ENCODE results near the gene CHMP4A. TPM values are rescaled to one million over a fixed set of nuclear protein-coding genes. Genes with fewer than 3 reads are reported as not detected.
"Not testable (repeated sequence)": the region's sequence is repeated elsewhere in the genome, so short reads cannot be mapped to it uniquely, and the experiment has no call there.

CHMP4A gene
- polyA plus RNA-seq, 5 donors: 53.9 to 67.6 (median 62.3) TPM

DNA sequence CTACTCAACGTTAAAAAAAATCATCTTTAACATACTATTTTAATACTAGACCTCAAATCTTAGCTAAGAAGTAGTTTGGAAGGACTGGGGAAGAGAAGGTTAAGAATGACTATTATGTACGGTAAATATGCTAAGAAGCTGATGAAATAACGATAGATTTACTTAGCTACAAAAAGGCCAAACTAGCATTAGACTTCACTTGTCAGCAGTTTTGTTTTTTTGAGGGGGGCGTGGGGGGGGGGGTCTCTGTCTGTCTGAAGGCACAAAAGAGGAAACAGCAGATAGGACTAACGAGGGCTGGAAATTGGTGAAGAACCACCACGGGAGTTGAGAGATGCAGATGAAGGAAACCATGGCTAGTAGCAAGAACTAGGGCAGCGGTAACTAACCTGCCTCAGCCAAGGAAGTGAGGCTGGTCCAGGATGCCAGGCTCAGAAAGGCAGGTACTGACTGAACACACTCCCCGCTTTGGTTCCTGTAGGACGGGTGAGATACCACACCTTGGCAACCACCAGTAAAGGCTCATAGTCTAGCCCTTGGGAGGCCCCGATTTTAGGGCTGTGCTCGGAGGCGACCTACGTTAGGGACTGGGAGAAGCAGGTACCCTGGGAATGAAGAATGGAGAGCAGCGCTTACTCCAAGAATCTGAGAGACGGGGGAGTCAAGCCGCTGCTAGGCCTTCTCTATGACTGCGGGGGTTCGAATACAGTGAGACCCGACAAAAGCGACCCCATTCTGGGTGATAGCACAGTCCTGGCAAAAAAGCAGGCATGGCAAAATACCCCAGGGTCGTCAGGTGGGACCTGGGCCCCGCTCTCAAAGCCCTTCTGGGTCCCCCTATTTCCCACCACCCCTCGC lies 18.2 kb upstream of the CHMP4A start:
- no peak for DNase-seq

DNA sequence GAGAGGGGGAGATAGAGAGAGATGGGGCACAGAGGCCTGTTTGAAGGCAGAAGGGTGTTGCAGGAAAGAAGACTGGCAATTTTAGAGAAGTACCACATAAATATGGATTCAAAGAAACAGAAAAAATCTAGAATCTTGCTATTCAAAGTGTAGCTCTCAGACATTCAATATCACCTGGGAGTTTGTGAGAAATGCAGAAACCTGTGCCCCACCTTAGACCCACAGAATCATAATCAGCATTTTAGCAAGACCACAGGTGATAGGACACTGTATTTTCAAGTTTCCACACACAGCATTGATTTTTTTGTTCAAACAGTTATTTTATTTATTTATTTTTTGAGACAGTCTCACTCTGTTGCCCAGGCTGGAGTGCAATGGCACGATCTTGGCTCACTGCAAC lies 15.6 kb upstream of the CHMP4A start:
- DNase-seq: no peak

DNA sequence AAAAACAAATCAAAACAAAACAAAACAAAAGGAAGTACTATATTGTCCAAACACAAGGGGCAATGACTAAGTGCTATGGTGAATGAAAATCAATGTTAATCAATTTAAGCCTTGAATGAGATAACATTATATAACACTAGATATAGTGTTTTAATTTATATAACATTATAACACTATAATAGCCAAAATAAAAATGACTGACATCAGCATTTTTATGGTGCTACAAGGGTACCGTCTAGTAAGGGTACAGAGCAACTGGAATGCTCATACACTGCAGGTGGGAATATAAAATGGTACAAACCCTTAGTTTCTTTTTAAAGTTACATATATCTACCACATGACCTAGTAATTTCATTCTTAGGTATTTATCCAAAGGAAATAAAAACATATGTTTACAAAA lies 13.2 kb upstream of the CHMP4A start:
- DNase-seq: no peak

DNA sequence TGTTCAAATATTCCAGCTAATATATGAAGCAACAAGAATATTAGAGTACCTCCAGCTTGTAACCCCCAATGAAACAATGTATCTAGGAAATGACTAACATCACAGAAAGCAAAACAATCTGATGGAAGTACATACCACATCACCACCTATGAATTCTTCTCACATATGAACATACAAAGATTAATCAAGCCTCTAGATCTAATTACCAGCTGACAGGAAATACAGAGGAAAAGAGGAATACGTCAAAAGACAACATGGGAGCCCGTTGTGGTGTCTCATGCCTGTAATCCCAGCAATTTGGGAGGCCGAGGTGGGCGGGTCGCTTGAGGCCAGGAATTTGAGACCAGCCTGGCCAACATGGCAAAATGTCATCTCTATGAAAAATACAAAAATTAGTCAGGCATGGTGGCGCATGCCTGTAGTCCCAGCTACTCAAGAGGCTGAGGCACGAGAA lies 11.4 kb upstream of the CHMP4A start:
- no peak for DNase-seq

DNA sequence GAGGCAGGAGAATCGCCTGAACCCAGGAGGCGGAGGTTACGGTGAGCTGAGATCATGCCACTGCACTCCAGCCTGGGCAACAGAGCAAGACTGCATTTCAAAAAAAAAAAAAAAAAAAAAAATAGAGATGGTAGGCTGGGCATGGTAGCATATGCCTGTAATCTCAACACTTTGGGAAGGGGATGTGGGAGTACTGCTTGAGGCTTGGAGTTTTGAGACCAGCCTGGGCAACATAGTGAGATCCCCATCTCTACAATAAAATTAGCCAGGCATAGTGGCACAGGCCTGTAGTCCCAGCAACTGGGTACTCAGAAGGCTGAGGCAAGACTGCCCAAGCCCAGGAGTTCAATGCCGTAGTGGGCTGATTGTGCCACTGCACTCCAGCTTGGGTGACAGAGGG lies 9.7 kb upstream of the CHMP4A start:
- not testable (repeated sequence) for DNase-seq

DNA sequence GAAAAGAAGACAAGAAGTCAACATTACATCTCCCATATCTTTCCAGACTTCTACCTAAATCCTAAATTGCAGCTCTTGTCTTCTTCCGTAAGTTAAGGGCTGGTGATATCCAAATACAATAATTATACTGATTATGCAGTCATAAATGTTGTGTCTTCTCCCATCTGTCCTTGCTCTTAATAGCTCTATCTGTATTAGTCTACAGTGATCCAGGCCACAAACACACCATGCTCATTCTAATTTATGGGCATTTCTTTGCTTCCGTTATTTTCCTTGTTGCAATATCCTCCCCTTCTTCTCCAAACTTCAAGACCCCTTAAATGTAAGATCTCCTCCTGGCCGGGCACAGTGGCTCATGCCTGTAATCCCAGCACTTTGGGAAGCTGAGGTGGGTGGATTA lies 6.2 kb upstream of the CHMP4A start:
- DNase-seq: no peak

DNA sequence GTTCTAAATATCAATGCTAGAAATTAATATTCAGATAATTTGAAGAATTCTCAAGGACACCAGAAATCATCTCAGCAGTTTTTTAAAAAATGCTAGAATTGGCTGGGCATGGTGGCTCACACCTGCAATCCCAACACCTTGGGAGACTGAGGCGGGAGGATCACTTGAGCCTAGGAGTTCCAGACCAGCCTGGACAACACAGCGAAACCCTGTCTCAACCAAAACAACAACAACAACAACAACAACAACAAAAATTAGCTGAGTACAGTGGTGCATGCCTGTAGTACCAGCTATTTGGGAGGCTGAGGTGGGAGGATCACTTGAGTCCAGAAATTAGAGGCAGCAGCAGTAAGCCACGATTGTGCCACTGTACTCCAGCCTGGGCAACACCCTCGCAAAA lies 5.8 kb upstream of the CHMP4A start:
- DNase-seq: no peak

DNA sequence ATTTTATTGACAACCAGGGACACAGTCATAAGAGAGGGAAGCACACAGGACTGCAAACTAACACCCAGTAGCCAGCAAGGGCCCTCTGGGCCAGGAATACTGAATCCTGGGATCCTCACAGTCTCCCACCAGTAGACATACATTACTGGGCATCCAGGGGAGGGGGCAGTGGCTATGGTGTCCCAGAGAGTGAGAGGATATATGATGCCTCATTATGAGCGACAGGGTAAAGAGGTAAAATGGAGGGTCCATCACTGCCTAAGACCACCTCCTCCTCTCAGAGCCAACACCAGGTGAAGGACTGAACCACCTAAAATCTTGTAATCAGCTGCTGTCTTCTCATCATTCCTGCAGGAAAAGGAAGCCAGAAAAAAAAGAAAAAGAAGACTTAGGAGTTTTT lies 3.6 kb upstream of the CHMP4A start:
- DNase-seq: not testable (repeated sequence)

DNA sequence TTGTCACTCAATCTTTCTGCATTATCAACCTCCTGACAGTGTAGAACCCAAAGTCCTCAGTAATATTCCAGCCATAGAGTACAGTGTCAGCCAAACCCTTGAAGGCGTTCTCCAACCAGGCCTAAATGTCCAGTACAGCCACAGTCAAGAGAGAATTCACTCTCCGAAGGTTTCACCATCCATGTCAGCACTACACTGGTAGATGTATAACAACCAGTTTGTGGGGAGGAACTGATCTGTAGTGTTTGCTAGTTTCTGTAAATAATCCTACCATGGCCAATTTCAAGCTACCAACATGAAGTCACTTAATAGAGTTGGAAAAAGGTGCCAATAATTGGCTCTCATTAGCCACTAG lies 3.0 kb upstream of the CHMP4A start:
- DNase-seq: no peak

DNA sequence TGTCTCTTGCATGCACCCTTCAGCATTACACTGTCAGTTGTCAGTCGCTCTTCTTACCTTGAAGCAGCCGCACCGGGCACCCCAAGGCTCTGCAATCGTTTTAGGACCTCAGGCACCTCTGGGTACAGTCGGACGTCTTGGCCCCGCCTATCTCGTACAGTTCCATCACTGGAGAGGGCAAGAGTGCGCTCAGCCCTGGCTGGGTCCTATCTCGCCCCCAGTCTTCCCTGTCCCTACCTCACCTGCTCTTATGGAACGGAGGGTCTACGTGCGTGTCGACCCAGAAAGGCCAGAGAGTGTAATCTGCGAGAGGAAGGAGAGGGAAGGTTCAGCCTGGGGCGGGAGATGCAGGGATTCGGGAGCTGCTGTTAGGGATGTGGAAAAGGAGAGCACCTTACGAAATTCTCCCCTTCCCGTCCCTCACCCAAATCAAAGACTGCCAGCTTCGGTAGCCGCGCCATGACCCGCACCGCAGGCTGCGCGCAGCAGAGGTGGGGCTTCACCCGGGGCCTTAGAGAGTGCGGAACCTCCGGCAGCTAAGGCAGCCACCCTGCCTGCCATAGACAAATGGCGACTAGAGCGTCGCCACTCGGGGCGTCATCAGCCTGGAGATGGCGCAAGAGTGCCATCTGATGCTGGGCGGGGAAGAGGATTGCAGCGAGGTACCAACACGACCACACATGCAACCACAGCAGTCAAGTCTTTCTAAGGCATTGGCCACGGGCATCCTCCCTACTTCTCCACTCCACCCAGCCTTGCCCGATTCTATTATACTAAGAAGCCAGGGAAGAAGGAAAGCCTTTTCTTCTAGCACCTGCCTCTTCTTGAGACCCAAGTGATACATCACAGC lies 2.4 kb upstream of the CHMP4A start, which contains the start of gene MDP1:
Gene MDP1, minus strand, starts transcription at position 572 of the 850 bp plus-strand sequence. Its CDS starts 111 bp downstream, at position 461.
- peak; percentile 86 to 88 for DNase-seq

DNA sequence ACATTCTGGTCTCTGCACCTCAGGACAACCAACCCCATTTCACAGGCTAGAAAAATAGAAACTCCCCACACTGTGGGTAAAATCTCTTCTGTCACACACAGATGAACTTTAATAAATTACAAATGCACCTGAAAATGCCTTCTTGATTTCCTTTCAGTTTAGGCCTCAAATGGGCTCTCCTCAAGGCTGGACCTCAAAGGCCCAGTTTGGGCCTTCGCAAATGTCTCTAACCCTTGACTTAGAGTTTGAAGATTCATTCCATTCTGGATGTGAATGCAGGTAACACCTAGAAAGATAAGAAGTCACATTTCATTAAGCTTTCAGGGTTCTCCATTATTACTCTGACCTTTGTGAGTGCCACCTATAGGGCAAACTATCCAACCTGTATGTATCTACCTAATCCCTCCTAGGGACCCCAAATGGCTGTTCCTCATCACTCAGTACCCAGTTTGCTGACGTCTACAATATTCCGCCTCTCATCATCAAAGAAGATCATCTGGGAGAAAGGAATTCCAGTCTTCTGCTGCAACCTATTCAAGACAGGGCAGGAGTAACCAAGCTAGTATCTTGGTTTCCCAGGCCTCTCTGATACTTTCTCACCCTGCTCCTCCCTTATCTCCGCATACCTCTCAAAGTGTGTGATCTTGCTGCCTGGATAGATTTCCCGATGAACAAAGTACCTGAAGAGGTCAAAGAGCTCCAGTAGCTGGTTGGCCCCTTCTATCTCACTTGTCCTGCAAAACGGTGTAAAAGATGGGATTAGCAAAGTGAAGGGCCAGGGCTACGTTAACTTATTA lies 776 bp upstream of the CHMP4A start:
- DNase-seq: no peak

DNA sequence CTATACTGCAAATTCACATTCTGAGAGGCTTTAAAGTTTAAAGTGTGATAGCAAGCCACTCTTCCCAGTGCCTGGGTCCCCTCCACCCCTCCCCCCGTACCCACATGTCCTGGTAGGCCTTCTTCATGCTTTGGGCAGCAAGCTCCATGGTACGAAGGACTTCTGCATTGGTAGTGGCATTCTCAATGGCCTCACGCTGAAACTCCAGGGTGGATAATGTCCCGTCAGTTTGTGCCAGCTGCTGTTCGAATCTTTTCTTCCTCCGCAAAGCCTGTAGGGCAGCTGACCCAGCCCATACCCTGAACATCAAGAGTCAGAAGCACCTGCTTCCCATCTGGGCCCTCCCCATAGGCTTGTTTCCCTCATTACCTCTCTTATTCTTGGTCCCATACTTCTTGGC lies 2.0 kb downstream of the CHMP4A start:
- DNase-seq: no peak

DNA sequence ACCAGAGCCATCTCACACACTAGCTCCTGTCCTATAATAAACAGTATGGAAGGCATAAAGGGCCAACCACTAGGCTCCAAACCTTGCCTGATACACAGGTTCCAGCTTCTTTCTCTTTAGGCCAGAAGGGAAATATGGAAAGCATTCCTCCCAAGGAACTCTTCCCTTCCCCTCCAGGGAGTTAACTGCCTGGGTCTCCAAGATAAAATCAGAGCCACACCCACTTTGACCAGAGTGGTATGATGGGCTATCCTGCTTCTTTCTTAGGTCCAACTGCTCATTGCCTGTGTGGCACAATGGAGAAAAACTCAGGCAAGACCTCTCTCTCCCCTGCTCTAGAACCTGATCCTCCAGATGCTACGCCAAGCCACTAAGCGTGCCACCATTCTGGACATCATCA lies 5.7 kb downstream of the CHMP4A start:
- no peak for DNase-seq

DNA sequence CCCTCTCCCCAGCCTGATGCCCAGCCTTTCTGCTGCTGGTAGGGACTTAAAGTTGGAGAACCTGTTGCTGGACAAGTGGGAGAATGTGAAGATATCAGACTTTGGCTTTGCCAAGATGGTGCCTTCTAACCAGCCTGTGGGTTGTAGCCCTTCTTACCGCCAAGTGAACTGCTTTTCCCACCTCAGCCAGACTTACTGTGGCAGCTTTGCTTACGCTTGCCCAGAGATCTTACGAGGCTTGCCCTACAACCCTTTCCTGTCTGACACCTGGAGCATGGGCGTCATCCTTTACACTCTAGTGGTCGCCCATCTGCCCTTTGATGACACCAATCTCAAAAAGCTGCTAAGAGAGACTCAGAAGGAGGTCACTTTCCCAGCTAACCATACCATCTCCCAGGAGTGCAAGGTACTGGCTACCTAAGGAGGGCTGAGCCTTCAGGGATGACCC lies 6.2 kb downstream of the CHMP4A start:
- no peak for DNase-seq

DNA sequence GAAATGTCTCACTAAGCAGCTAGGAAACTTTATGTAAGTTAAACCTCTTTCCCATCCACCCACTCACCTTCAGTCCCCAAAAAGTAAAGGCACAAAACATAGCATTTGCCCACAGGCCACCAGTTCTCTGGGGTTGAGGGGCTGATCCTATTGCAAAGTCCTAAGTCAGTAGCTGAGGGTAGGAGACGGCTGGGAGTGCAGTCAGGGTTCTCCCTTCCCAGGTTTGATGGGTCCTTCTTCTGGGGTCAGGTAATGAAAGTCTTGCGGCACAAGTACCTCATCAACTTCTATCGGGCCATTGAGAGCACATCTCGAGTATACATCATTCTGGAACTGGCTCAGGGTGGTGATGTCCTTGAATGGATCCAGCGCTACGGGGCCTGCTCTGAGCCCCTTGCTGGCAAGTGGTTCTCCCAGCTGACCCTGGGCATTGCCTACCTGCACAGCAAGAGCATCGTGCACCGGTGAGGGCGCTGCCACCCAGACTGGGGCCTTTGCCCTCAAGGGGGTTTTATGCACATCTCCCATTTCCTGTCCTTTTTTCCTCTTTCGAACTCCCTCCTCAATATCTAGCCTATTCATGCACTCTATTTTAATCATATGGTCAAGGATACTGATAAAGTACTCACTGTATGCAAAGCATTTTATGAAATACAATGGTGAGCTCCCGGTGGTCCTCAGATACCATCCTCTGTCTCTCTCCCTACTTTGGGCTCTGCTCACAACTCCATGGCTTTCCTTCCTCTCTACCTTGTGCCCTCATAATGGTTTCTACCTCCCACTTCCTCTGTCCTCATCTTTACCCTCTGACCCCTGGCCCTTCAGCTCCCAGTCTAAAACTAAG lies 6.8 kb downstream of the CHMP4A start:
- no peak for DNase-seq

DNA sequence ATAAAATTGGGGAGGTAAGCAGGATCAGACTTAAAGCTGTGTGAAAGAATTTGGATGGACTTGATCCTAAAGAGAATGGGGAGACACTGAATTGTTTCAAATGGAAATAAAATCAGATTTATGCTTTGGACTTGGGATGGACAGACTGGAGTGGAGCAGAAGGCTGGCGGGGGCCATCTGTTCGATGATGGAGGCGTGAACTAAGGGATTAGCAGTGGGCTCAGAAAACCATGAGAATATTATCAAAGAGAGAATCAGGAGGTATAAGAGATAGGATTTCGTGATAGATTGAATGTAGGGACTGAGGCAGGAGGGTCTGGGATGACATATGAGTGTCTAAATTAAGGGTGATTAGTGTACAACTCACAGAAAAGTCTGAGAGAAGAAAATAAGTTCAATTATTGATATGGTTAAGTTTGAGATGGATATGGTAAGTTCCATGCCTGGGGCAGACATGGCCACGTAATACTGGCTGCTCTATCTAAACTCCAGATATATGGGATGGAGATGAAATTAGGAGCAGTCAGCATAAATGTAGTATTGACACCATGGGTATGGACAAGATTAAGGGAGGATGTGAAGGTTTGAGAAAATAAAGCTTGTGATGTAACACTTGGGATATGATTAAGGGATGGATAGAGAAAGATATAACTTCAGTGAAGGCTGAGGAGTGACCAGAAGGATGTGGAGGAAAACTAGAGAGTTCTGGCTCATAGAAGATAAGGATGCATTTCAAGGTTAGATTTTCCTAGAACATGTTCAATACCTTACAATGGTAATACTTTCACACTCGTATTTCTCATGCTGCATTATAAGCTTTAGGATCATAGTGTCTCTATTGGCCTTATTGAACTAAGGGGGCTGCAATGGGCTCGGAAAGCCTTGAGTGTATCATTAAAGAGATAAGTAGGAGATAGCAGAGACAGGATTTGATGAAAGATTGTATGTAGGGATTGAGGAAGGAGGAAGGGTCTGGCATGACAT lies 8.8 kb downstream of the CHMP4A start:
- DNase-seq: no peak

DNA sequence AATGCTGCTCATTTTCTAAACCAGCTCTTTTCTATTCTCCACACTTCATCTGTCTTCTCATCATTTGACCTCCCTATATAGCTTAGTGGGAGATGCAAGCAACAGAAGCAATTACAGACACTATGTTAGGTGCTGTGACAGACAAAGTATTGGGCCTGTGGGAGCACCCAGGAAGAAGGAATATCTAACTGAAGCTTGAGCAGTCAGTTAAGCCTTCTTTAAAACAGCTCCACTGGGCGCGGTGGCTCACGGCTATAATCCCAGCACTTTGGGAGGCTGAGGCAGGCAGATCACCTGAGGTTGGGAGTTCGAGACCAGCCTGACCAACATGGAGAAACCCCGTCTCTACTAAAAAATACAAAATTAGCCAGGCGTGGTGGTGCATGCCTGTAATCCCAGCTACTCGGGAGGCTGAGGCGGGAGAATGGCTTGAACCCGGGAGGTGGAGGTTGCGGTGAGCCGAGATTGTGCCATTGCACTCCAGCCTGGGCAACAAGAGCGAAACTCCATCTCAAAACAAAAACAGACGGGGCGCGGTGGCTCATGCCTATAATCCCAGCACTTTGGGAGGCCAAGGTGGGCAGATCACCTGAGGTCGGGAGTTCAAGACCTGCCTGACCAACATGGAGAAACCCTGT lies 9.9 kb downstream of the CHMP4A start:
- DNase-seq: not testable (repeated sequence)

DNA sequence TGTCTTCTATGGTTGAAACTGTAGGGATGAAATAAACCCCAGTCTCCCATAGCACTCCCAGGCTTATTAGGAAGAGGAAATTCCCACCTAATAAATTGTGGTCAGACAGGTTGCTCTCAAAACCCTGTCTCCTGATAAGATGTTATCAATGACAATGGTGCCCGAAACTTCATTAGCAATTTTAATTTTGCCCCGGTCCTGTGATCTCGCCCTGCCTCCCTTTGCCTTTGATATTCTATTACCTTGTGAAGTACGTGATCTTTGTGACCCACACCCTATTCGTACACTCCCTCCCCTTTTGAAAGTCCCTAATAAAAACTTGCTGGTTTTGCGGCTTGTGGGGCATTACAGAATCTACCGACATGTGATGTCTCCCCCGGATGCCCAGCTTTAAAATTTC lies 10.8 kb downstream of the CHMP4A start:
- not testable (repeated sequence) for DNase-seq

Measured in right lung (tissue), 5 donors.